HG02678 (cell line): ENCODE results near the gene BRMS1L.
"Not testable (repeated sequence)": the region's sequence is repeated elsewhere in the genome, so short reads cannot be mapped to it uniquely, and the experiment has no call there.

Experiments
- ATAC-seq: cut with Tn5 transposase; IDR thresholded peaks from one replicate; pipeline ENCODE4 v1.9.1; 2021; ENCODE audit warnings: mild to moderate bottlenecking, moderate library complexity; ENCODE audit not compliant: unreplicated experiment

The BRMS1L gene

GRCh38 chr14:35821564-35822411 lies 4.3 kb upstream of the BRMS1L start:
- no peak for ATAC-seq

GRCh38 chr14:35822501-35822900 lies 3.6 kb upstream of the BRMS1L start:
- no peak for ATAC-seq

- not testable (repeated sequence) for ATAC-seq
These were observed 1.5 kb upstream of the BRMS1L start for GRCh38 chr14:35824446-35825165.

GRCh38 chr14:35825968-35826217 lies 245 bp upstream of the BRMS1L start:
- no peak for ATAC-seq

- ATAC-seq = no peak
These were observed 846 bp downstream of the BRMS1L start for GRCh38 chr14:35826952-35827416.

GRCh38 chr14:35827678-35828472 lies 1.7 kb downstream of the BRMS1L start:
- ATAC-seq = no peak

GRCh38 chr14:35829449-35829848 lies 3.3 kb downstream of the BRMS1L start:
- no peak for ATAC-seq

GRCh38 chr14:35835208-35835982 lies 9.3 kb downstream of the BRMS1L start:
- no peak for ATAC-seq

- not testable (repeated sequence) for ATAC-seq
These were observed 15.6 kb downstream of the BRMS1L start for GRCh38 chr14:35841704-35842103.

- not testable (repeated sequence) for ATAC-seq
These were observed 16.1 kb downstream of the BRMS1L start for GRCh38 chr14:35842245-35842644.

GRCh38 chr14:35844494-35844893 lies 18.4 kb downstream of the BRMS1L start:
- no peak for ATAC-seq

GRCh38 chr14:35847636-35848035 lies 21.5 kb downstream of the BRMS1L start:
- no peak for ATAC-seq

- ATAC-seq = no peak
These were observed 23.0 kb downstream of the BRMS1L start for GRCh38 chr14:35849122-35849521.

- no peak for ATAC-seq
These were observed 25.7 kb downstream of the BRMS1L start for GRCh38 chr14:35851823-35852222.

- ATAC-seq = no peak
These were observed 27.1 kb downstream of the BRMS1L start for GRCh38 chr14:35853225-35853624.

GRCh38 chr14:35854696-35855270 lies 28.6 kb downstream of the BRMS1L start:
- no peak for ATAC-seq

GRCh38 chr14:35855876-35856481 lies 29.8 kb downstream of the BRMS1L start:
- ATAC-seq = peak; percentile 95

GRCh38 chr14:35858521-35859209 lies 32.5 kb downstream of the BRMS1L start:
- ATAC-seq = no peak

- ATAC-seq = peak; percentile 83
These were observed 35.2 kb downstream of the BRMS1L start for GRCh38 chr14:35861204-35861868.
